ENCODE measurements around the gene RFTN1.

GRCh38 chr3:16504692-16505091 lies 8.8 kb downstream of the RFTN1 start:
- TF ChIP-seq CTCF (IDR thresholded peaks at IDR 0.05) (no peak), POLR2A (IDR thresholded peaks at IDR 0.05) (no peak)
